ENCODE data around the gene KLF16.

Gene KLF16

GRCh38 chr19:1906985-1907562 lies 43.7 kb upstream of the KLF16 start:
- Histone ChIP-seq H2BK120ac (ENCODE audit: low read depth, low read length) (no peak overlapping the region), H2BK15ac (ENCODE audit: low read length) (no peak overlapping the region), H4K8ac (ENCODE audit: low read depth, low read length) (no peak overlapping the region), H3K23ac (ENCODE audit: low read depth, low read length, poor library complexity) (no peak overlapping the region), H3K4me2 (ENCODE audit: insufficient read depth, low read length, poor library complexity, severe bottlenecking) (no peak overlapping the region), H2BK12ac (ENCODE audit: low read length) (no peak overlapping the region), H3K14ac (ENCODE audit: low read length) (no peak overlapping the region), H3K36me3 (replicated peaks in 1 of 2; ENCODE audit: control insufficient read depth in 2 of 2, insufficient read depth in 2 of 2, low read length in 2 of 2) (peaks cover 6 to 39% of the 10 kb centered on the region in 2 donors), H2AK5ac (ENCODE audit: low read depth, low read length) (no peak overlapping the region), H3K4ac (ENCODE audit: low read length) (no peak overlapping the region), H3K4me3 (ENCODE audit: low read length in 2 of 2) (no peak overlapping the region), H3K4me1 (ENCODE audit: control insufficient read depth in 2 of 2, insufficient read depth in 1 of 2, low read depth in 1 of 2, low read length in 2 of 2) (peaks cover 7 to 22% of the 10 kb centered on the region in 2 donors), H3K9me3 (replicated peaks in 1 of 2; ENCODE audit: control insufficient read depth in 2 of 2, insufficient read depth in 1 of 2, low read depth in 1 of 2, low read length in 2 of 2) (peaks cover 0 to 1% of the 10 kb centered on the region in 2 donors), H4K91ac (ENCODE audit: low read depth, low read length, poor library complexity) (no peak overlapping the region), H3K9ac (ENCODE audit: low read depth, low read length, poor library complexity) (no peak overlapping the region), H3K79me1 (ENCODE audit: low read depth, low read length) (peaks cover 31% of the 10 kb centered on the region), H2BK5ac (ENCODE audit: low read length) (no peak overlapping the region), H3K18ac (ENCODE audit: low read length) (no peak overlapping the region), H2AFZ (ENCODE audit: low read length) (no peak overlapping the region), H3K27me3 (ENCODE audit: control insufficient read depth in 3 of 3, insufficient read depth in 3 of 3, low read depth in 1 of 3, low read length in 3 of 3) (no peaks in the 10 kb centered on the region), H3K27ac (replicated peaks; ENCODE audit: low read length) (no peak overlapping the region)
- whole genome bisulfite sequencing, 2 donors (ENCODE audit: extremely low coverage in 2 of 2, insufficient read length in 2 of 2, insufficient replicate concordance in 1 of 2) = no CpG with 5 or more reads among the region's 10 CpGs
- no peak for DNase-seq (ENCODE audit: low spot score)

DNA sequence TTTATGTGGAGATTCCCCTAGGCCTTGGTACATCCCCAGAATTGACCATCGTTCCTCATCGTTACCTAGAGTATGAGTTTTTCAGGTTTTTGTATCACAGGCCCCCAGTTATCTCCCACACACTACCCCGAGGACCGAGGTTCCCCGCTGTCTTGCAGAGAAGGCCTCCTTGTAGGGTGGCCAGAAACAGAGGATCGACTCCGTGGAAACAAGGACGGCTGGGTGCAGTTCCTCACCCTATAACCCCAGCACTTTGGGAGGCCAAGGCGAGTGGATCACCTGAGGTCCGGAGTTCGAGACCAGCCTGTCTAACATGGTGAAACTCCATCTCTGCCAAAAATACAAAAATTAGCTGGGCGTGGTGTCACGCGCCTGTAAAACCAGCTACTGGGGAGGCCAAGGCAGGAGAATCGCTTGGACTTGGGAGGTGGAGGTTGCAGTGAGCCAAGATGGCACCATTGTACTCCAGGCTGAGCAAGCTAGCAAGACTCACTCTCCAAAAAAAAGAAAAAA lies 42.5 kb upstream of the KLF16 start:
- H2BK5ac ChIP-seq (ENCODE audit: low read length) = no peak overlapping the region
- no peak overlapping the region for H2BK12ac ChIP-seq (ENCODE audit: low read length)
- no peak overlapping the region for H3K4ac ChIP-seq (ENCODE audit: low read length)
- H2AFZ ChIP-seq (ENCODE audit: low read length) = no peak overlapping the region
- no peak overlapping the region for H3K14ac ChIP-seq (ENCODE audit: low read length)
- H4K91ac ChIP-seq (ENCODE audit: low read depth, low read length, poor library complexity) = no peak overlapping the region
- H4K8ac ChIP-seq (ENCODE audit: low read depth, low read length) = no peak overlapping the region
- peak overlapping the region; percentile 44 for H3K18ac ChIP-seq (ENCODE audit: low read length)
- no peak overlapping the region for H2BK15ac ChIP-seq (ENCODE audit: low read length)
- DNase-seq (ENCODE audit: low spot score) = no peak
- H3K9ac ChIP-seq (ENCODE audit: low read depth, low read length, poor library complexity) = peak overlapping the region; percentile 80
- H3K79me1 ChIP-seq (ENCODE audit: low read depth, low read length) = peaks cover 30% of the 10 kb centered on the region
- H2AK5ac ChIP-seq (ENCODE audit: low read depth, low read length) = no peak overlapping the region
- WGBS, 2 donors (ENCODE audit: extremely low coverage in 2 of 2, insufficient read length in 2 of 2, insufficient replicate concordance in 1 of 2) = no CpG with 5 or more reads among the region's 15 CpGs
- no peaks in the 10 kb centered on the region for H3K27me3 ChIP-seq (ENCODE audit: control insufficient read depth in 3 of 3, insufficient read depth in 3 of 3, low read depth in 1 of 3, low read length in 3 of 3)
- H3K23ac ChIP-seq (ENCODE audit: low read depth, low read length, poor library complexity) = no peak overlapping the region
- peak overlapping the region; percentile 50 to 94 for H3K4me3 ChIP-seq (ENCODE audit: low read length in 2 of 2)
- H3K36me3 ChIP-seq (replicated peaks in 1 of 2; ENCODE audit: control insufficient read depth in 2 of 2, insufficient read depth in 2 of 2, low read length in 2 of 2) = peaks cover 6 to 35% of the 10 kb centered on the region in 2 donors
- peak overlapping the region; percentile 61 for H3K4me2 ChIP-seq (ENCODE audit: insufficient read depth, low read length, poor library complexity, severe bottlenecking)
- H2BK120ac ChIP-seq (ENCODE audit: low read depth, low read length) = no peak overlapping the region
- peaks cover 7 to 22% of the 10 kb centered on the region in 2 donors for H3K4me1 ChIP-seq (ENCODE audit: control insufficient read depth in 2 of 2, insufficient read depth in 1 of 2, low read depth in 1 of 2, low read length in 2 of 2)
- H3K27ac ChIP-seq (replicated peaks; ENCODE audit: low read length) = no peak overlapping the region
- H3K9me3 ChIP-seq (replicated peaks in 1 of 2; ENCODE audit: control insufficient read depth in 2 of 2, insufficient read depth in 1 of 2, low read depth in 1 of 2, low read length in 2 of 2) = peaks cover 0 to 1% of the 10 kb centered on the region in 2 donors

- Histone ChIP-seq H3K4me1 (ENCODE audit: control insufficient read depth in 2 of 2, insufficient read depth in 1 of 2, low read depth in 1 of 2, low read length in 2 of 2) (peaks cover 7 to 22% of the 10 kb centered on the region in 2 donors), H3K27me3 (ENCODE audit: control insufficient read depth in 3 of 3, insufficient read depth in 3 of 3, low read depth in 1 of 3, low read length in 3 of 3) (no peaks in the 10 kb centered on the region), H2BK120ac (ENCODE audit: low read depth, low read length) (no peak within 1 kb of the TSS), H3K4me3 (ENCODE audit: low read length in 2 of 2) (peak within 1 kb of the TSS; percentile 50 to 94), H3K18ac (ENCODE audit: low read length) (peak within 1 kb of the TSS; percentile 96), H2AFZ (ENCODE audit: low read length) (peak within 1 kb of the TSS; percentile 88), H3K4me2 (ENCODE audit: insufficient read depth, low read length, poor library complexity, severe bottlenecking) (peak within 1 kb of the TSS; percentile 61), H2BK5ac (ENCODE audit: low read length) (peak within 1 kb of the TSS; percentile 26), H3K9me3 (replicated peaks in 1 of 2; ENCODE audit: control insufficient read depth in 2 of 2, insufficient read depth in 1 of 2, low read depth in 1 of 2, low read length in 2 of 2) (peaks cover 0 to 1% of the 10 kb centered on the region in 2 donors), H3K36me3 (replicated peaks in 1 of 2; ENCODE audit: control insufficient read depth in 2 of 2, insufficient read depth in 2 of 2, low read length in 2 of 2) (peaks cover 6 to 35% of the 10 kb centered on the region in 2 donors), H3K14ac (ENCODE audit: low read length) (no peak within 1 kb of the TSS), H3K27ac (replicated peaks; ENCODE audit: low read length) (peak within 1 kb of the TSS; percentile 82), H3K4ac (ENCODE audit: low read length) (no peak within 1 kb of the TSS), H4K8ac (ENCODE audit: low read depth, low read length) (no peak within 1 kb of the TSS), H2BK12ac (ENCODE audit: low read length) (no peak within 1 kb of the TSS), H4K91ac (ENCODE audit: low read depth, low read length, poor library complexity) (no peak within 1 kb of the TSS), H3K9ac (ENCODE audit: low read depth, low read length, poor library complexity) (peak within 1 kb of the TSS; percentile 80), H3K23ac (ENCODE audit: low read depth, low read length, poor library complexity) (peak within 1 kb of the TSS; percentile 13), H3K79me1 (ENCODE audit: low read depth, low read length) (peaks cover 30% of the 10 kb centered on the region), H2BK15ac (ENCODE audit: low read length) (no peak within 1 kb of the TSS), H2AK5ac (ENCODE audit: low read depth, low read length) (no peak within 1 kb of the TSS)
- peak; percentile 97 for DNase-seq (ENCODE audit: low spot score)
- no CpG with 5 or more reads among the region's 92 CpGs for WGBS, 2 donors (ENCODE audit: extremely low coverage in 2 of 2, insufficient read length in 2 of 2, insufficient replicate concordance in 1 of 2)
These were observed 41.9 kb upstream of the KLF16 start, which contains the start of the genes ADAT3 and SCAMP4 for GRCh38 chr19:1905110-1905862. ADAT3 (plus strand) TSS chr19:1905399; CDS start chr19:1912048, 6,649 bp downstream. SCAMP4 (plus strand) TSS chr19:1905399; CDS start chr19:1915020, 9,621 bp downstream.

DNA sequence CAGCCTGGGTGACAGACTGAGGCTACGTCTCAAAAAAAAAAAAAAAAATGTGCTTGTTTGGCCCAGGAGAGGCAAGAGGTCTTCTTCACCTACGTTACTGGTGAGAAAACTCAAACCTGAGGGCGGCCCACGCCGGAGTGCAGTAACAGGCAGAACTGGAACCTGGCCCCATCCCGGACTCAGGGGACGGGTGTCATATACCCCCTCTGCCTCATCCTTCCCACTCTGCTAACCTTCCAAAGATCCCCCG lies 41.4 kb upstream of the KLF16 start:
- no peak for DNase-seq (ENCODE audit: low spot score)
- H2BK12ac ChIP-seq (ENCODE audit: low read length) = no peak overlapping the region
- no peak overlapping the region for H2AK5ac ChIP-seq (ENCODE audit: low read depth, low read length)
- no peak overlapping the region for H4K8ac ChIP-seq (ENCODE audit: low read depth, low read length)
- H3K4me1 ChIP-seq (ENCODE audit: control insufficient read depth in 2 of 2, insufficient read depth in 1 of 2, low read depth in 1 of 2, low read length in 2 of 2) = peaks cover 7 to 22% of the 10 kb centered on the region in 2 donors
- H2BK15ac ChIP-seq (ENCODE audit: low read length) = no peak overlapping the region
- H3K9me3 ChIP-seq (replicated peaks in 1 of 2; ENCODE audit: control insufficient read depth in 2 of 2, insufficient read depth in 1 of 2, low read depth in 1 of 2, low read length in 2 of 2) = peaks cover 0 to 1% of the 10 kb centered on the region in 2 donors
- H3K79me1 ChIP-seq (ENCODE audit: low read depth, low read length) = peaks cover 25% of the 10 kb centered on the region
- no peak overlapping the region for H3K23ac ChIP-seq (ENCODE audit: low read depth, low read length, poor library complexity)
- no CpG with 5 or more reads among the region's 8 CpGs for WGBS, 2 donors (ENCODE audit: extremely low coverage in 2 of 2, insufficient read length in 2 of 2, insufficient replicate concordance in 1 of 2)
- no peak overlapping the region for H4K91ac ChIP-seq (ENCODE audit: low read depth, low read length, poor library complexity)
- peak overlapping the region in 1 of 2 donors; percentile 50 for H3K4me3 ChIP-seq (ENCODE audit: low read length in 2 of 2)
- peak overlapping the region; percentile 78 for H3K27ac ChIP-seq (replicated peaks; ENCODE audit: low read length)
- H3K4me2 ChIP-seq (ENCODE audit: insufficient read depth, low read length, poor library complexity, severe bottlenecking) = no peak overlapping the region
- H3K18ac ChIP-seq (ENCODE audit: low read length) = peak overlapping the region; percentile 89
- peak overlapping the region; percentile 88 for H2AFZ ChIP-seq (ENCODE audit: low read length)
- no peak overlapping the region for H3K14ac ChIP-seq (ENCODE audit: low read length)
- no peak overlapping the region for H3K4ac ChIP-seq (ENCODE audit: low read length)
- no peak overlapping the region for H2BK120ac ChIP-seq (ENCODE audit: low read depth, low read length)
- H3K36me3 ChIP-seq (replicated peaks in 1 of 2; ENCODE audit: control insufficient read depth in 2 of 2, insufficient read depth in 2 of 2, low read length in 2 of 2) = peaks cover 6 to 32% of the 10 kb centered on the region in 2 donors
- H3K27me3 ChIP-seq (ENCODE audit: control insufficient read depth in 3 of 3, insufficient read depth in 3 of 3, low read depth in 1 of 3, low read length in 3 of 3) = no peaks in the 10 kb centered on the region
- H2BK5ac ChIP-seq (ENCODE audit: low read length) = no peak overlapping the region
- no peak overlapping the region for H3K9ac ChIP-seq (ENCODE audit: low read depth, low read length, poor library complexity)
